ENCODE data around the gene PKN1.
A peak's percentile ranks its signal among the peaks of the same experiment; 100 is the strongest.

The PKN1 gene

GRCh38 chr19:14406645-14407401 lies 26.3 kb upstream of the PKN1 start:
- no peak for DNase-seq

GRCh38 chr19:14407605-14408484 lies 25.3 kb upstream of the PKN1 start:
- no peak for DNase-seq

- no peak for DNase-seq
Observed at GRCh38 chr19:14408491-14409145, 24.5 kb upstream of the PKN1 start.

GRCh38 chr19:14409146-14410023 lies 23.7 kb upstream of the PKN1 start:
- DNase-seq, result no peak

- no peak for DNase-seq
Observed at GRCh38 chr19:14410091-14411051, 22.7 kb upstream of the PKN1 start.

GRCh38 chr19:14411161-14411937 lies 21.8 kb upstream of the PKN1 start:
- no peak for DNase-seq

GRCh38 chr19:14411938-14412245 lies 21.2 kb upstream of the PKN1 start:
- no peak for DNase-seq

- DNase-seq, result no peak
Observed at GRCh38 chr19:14412324-14412995, 20.6 kb upstream of the PKN1 start.

GRCh38 chr19:14412996-14413692 lies 20.0 kb upstream of the PKN1 start:
- no peak for DNase-seq

- no peak for DNase-seq
Observed at GRCh38 chr19:14413693-14414181, 19.4 kb upstream of the PKN1 start.

GRCh38 chr19:14414926-14415690 lies 18.0 kb upstream of the PKN1 start:
- no peak for DNase-seq

GRCh38 chr19:14416817-14417231 lies 16.3 kb upstream of the PKN1 start:
- DNase-seq, result no peak

GRCh38 chr19:14418856-14419105 lies 14.3 kb upstream of the PKN1 start:
- DNase-seq, result peak in 1 of 2 experiments; percentile 82

GRCh38 chr19:14419106-14419813 lies 13.8 kb upstream of the PKN1 start, which contains the start of gene DDX39A:
TSS of gene DDX39A (minus strand) at chr19:14419341. CDS start at chr19:14413220, 6,121 bp downstream.
- DNase-seq, result peak; percentile 90 to 98

- no peak for DNase-seq
Observed at GRCh38 chr19:14425696-14426138, 7.4 kb upstream of the PKN1 start.

GRCh38 chr19:14427461-14427860 lies 5.6 kb upstream of the PKN1 start:
- no peak for DNase-seq

GRCh38 chr19:14428882-14429416 lies 4.2 kb upstream of the PKN1 start:
- DNase-seq, result no peak

- no peak for DNase-seq
Observed at GRCh38 chr19:14430712-14431111, 2.4 kb upstream of the PKN1 start.

All from stimulated activated CD4-positive, alpha-beta T cell treated with anti-CD3 and anti-CD28 coated beads, Interleukin-4, amount 100 ng/mL, for 4 hours (primary cell).